HUES48 (cell line): ENCODE measurements around the gene MEF2C.

Experiments
- H3K27ac ChIP-seq: one replicate; pipeline ENCODE4 v1.7.0; 2013; ENCODE audit warnings: low read depth, low read length, inconsistent platforms
- H3K27me3 ChIP-seq: 2 replicates; pipeline ENCODE4 v1.6.1; 2013; ENCODE audit warnings: mild to moderate bottlenecking, low read length; ENCODE audit not compliant: control insufficient read depth, insufficient read depth
- H3K36me3 ChIP-seq: 2 replicates; pipeline ENCODE4 v1.6.1; 2013; ENCODE audit warnings: low read length; ENCODE audit not compliant: control insufficient read depth, insufficient read depth
- H3K4me1 ChIP-seq: 2 replicates; pipeline ENCODE4 v1.6.1; 2013; ENCODE audit warnings: mild to moderate bottlenecking, low read length; ENCODE audit not compliant: control insufficient read depth, insufficient read depth
- H3K4me3 ChIP-seq: 2 replicates; pipeline ENCODE4 v1.5.1; 2013; ENCODE audit warnings: mild to moderate bottlenecking, low read depth, low read length
- H3K9ac ChIP-seq: 2 replicates; pipeline ENCODE4 v1.6.1; 2013; ENCODE audit warnings: mild to moderate bottlenecking, low read depth, low read length, moderate library complexity
- H3K9me3 ChIP-seq: 2 replicates; pipeline ENCODE4 v1.6.1; 2013; ENCODE audit warnings: low read length; ENCODE audit not compliant: control insufficient read depth, insufficient read depth

Gene MEF2C

DNA sequence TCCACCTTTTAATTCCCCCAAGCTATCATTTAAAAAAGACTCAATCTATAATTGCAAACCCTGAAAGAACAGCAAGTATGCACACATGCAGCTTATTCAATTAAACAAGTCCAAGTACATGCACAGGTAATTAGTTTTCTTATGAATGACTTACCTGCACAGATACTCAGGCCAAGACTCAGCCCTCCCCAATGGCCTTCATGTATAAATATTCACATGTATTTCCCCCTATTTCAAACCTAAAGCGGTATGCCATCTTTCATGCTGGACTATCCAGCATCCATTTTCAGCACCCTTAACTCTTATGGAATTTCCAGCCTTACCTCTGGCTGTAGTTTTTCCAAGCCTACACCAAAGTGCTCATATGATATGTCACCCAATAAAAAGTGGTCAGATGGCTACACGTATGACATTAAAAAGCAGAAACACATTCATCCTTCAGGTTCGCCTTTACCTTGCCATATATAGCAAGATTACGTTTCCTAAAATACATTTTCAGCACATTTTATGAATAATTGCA, 205.5 kb downstream of the MEF2C start:
- peaks cover 99% of the 10 kb centered on the region for H3K27me3 ChIP-seq
- peaks cover 52% of the 10 kb centered on the region for H3K4me1 ChIP-seq
- no peaks in the 10 kb centered on the region for H3K9me3 ChIP-seq
- no peaks in the 10 kb centered on the region for H3K36me3 ChIP-seq
- H3K9ac ChIP-seq: no peak overlapping the region
- peak overlapping the region; percentile 48; the same call in 1 of the 2 replicates for H3K4me3 ChIP-seq
- no peak overlapping the region for H3K27ac ChIP-seq

DNA sequence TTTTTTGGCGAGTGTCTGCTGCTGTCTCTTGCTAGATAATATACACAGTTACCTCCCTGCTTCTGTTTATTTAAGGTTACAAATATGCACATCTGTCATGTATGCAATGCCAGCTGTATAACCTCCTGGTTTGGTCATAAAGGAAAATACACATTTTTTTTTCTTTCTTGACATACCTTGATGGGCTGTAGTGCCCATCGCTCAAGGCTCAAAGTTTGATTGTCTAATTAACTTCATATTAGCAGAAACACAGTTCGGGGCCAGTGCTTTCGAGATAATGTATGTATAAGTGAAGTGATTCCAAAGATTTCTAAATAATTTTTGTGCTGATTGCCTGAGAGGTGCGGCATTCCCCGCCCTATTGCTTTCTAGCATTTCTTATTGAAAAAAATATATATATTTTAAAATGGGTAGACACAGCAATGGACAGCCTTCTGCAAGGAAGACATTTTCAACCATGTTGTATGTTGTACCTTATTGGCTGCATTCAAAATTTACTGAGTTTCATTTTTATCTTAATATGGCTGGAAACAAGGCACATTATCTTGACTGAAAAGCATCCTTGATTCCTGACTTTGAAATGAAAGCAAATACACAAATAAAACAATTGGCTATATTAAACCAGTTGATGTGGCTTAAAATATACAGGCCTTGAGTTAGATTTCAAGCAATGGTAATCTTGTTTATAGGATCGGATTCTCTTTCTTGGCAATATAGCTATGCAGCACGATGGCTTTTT, 206.2 kb downstream of the MEF2C start:
- Histone ChIP-seq H3K27ac (no peak overlapping the region), H3K36me3 (no peaks in the 10 kb centered on the region), H3K4me1 (peaks cover 55% of the 10 kb centered on the region), H3K9me3 (no peaks in the 10 kb centered on the region), H3K4me3 (peak overlapping the region; percentile 65), H3K27me3 (peaks cover 99% of the 10 kb centered on the region), H3K9ac (no peak overlapping the region)

DNA sequence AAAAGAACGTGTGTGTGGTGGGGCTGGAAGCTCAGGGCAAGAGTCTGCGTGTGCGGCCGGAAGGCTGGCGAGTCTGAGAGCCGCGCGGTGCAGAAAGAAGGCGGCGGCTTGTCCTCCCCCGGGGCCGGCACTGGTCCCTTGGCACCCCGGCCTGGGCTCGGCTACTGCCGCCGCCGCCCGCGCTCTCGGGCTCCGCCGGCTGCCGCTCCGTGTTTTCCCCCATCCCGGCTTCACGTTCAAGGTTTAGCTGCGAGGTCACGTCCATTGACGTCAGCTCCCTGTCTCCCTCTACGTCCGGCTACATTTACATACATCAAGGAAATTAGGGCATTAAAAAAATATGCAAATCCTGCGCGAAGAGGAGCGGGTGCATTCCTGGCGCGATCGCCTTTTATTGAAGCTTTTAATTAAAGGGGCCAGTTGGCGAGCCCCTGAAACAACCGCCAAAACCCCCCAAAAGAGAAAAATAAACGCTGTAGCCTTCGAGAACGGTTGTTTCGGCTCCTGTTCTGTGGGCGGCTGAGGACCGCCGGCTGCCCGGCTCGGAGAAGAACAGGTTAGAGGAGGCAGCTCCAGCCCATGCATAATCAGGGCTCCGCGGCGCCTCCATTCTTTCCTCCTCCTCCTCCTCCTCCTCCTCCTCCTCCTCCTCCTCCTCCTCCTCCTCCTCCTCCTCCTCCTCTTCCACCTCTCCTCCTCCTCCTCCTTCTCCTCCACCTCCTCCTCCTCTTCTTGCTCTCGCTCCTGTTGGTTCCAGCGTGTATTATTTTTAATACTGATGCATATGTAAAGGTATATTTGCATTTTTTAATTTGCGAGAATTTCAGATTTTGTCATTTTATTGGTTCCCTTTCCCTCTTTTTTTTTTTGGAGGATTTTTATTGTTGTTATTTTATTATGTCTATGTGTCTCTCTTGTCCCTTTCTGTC, 207.0 kb downstream of the MEF2C start:
- H3K4me1 ChIP-seq: peaks cover 61% of the 10 kb centered on the region
- no peak overlapping the region for H3K9ac ChIP-seq
- peak overlapping the region; percentile 34 for H3K27ac ChIP-seq
- no peaks in the 10 kb centered on the region for H3K36me3 ChIP-seq
- peaks cover 99% of the 10 kb centered on the region for H3K27me3 ChIP-seq
- H3K4me3 ChIP-seq: peak overlapping the region; percentile 65
- H3K9me3 ChIP-seq: no peaks in the 10 kb centered on the region

- H3K9ac ChIP-seq: no peak overlapping the region
- no peaks in the 10 kb centered on the region for H3K9me3 ChIP-seq
- peaks cover 98% of the 10 kb centered on the region for H3K27me3 ChIP-seq
- peak overlapping the region; percentile 17 for H3K27ac ChIP-seq
- H3K36me3 ChIP-seq: no peaks in the 10 kb centered on the region
- H3K4me1 ChIP-seq: peaks cover 63% of the 10 kb centered on the region
- peak overlapping the region; percentile 65 for H3K4me3 ChIP-seq
Observed at GRCh38 chr5:88675168-88675707, 207.7 kb downstream of the MEF2C start.

DNA sequence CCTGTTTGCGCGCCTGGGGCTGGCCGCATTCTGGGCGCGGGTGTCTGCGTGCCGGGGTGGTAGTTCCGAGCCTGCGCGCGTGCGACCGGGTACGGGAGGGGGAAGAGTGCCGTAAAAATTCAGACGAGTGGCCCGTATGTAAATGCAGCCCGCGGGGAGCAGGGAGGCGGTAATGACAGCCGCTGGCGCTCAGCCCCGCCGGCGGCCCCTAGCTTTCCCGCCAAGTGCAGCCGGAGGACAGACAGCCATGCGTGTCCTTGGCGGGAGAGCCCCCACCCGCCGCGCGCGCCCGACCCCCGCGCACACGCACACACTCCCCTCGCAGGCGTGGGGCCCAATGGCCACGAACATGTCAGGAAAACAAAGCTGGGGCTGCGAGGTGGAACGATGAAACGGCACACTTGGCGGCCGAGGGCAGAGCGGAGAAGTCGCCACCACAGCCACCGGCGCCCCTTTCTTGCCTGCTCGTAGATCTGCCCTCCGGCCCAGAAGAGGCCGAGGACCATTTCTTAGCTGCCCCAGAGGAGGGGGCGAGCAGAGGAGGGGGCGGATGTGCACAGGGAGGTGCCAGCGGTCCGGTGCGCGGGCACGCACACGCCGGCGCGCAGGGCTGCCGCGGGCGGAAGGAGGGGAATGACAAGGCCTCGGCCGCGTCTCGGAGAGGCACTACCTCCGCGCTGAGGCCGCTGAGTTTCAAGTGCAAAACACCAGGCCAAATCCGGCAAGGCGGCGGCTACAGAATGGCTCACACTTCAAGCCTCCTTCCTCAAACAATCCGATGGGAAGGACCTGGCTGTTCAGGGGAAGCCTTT, 208.4 kb downstream of the MEF2C start:
- Histone ChIP-seq H3K27ac (peak overlapping the region; percentile 17), H3K4me3 (peak overlapping the region; percentile 65), H3K4me1 (peaks cover 62% of the 10 kb centered on the region), H3K9ac (no peak overlapping the region; the same call in 1 of the 2 replicates), H3K36me3 (no peaks in the 10 kb centered on the region), H3K27me3 (peaks cover 98% of the 10 kb centered on the region), H3K9me3 (no peaks in the 10 kb centered on the region)

- Histone ChIP-seq H3K4me1 (peaks cover 63% of the 10 kb centered on the region), H3K36me3 (no peaks in the 10 kb centered on the region), H3K9ac (no peak overlapping the region), H3K4me3 (peak overlapping the region; percentile 65), H3K9me3 (no peaks in the 10 kb centered on the region), H3K27ac (no peak overlapping the region), H3K27me3 (peaks cover 98% of the 10 kb centered on the region)
Observed at GRCh38 chr5:88673253-88674105, 209.5 kb downstream of the MEF2C start.

- no peak overlapping the region for H3K9ac ChIP-seq
- H3K4me3 ChIP-seq: peak overlapping the region; percentile 41
- no peaks in the 10 kb centered on the region for H3K9me3 ChIP-seq
- H3K27me3 ChIP-seq: peaks cover 98% of the 10 kb centered on the region
- no peak overlapping the region for H3K27ac ChIP-seq
- peaks cover 66% of the 10 kb centered on the region for H3K4me1 ChIP-seq
- no peaks in the 10 kb centered on the region for H3K36me3 ChIP-seq
Observed at GRCh38 chr5:88672644-88673252, 210.2 kb downstream of the MEF2C start.

DNA sequence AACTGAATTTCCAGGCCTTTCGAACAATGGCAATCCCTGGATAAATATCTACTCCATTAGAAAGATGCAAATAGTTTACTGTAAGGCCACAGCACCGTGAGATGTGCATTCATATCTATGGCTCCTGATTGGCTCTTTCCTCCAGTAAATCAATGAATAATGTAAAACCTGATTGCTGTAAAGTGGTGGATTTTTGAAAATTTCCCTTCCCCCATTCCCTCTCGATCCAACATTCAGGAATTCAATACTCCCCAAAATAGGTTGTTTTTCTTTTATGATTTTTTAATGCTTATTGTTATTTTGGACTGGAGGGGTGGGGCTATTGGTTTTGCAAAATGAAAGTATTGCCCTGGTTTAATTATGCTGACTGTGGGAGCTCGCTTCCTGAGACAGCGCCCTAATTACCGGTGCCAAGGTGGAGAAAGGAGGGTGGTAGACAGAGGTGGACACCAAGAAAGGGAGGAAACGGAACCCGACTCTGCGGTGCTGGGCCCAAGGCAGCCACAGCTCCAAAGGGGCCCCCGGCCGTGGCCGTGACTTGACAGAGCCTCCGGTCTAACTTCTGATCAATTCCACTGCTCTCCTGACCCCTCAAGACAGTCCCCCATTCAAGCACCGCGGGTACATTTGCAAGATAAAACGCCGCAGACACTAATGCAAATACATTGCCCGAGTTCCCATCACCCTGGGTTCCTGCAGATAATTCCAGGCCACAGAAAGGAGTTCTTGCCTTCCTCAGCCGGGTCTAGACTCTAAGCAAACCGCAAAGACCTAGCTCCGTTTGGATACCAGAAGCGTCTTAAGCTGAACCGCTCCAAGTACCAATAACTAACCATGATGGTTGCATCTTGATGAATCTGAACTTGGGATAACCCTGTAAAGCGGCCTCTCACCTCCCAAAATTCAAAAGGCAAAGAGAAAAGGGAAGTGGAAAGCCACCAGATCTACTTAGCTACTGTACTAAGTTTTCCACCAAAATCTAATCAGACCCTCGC, 211.2 kb downstream of the MEF2C start:
- Histone ChIP-seq H3K27me3 (peaks cover 98% of the 10 kb centered on the region), H3K9me3 (no peaks in the 10 kb centered on the region), H3K36me3 (no peaks in the 10 kb centered on the region), H3K27ac (peak overlapping the region; percentile 3), H3K9ac (no peak overlapping the region), H3K4me1 (peaks cover 65% of the 10 kb centered on the region), H3K4me3 (peak overlapping the region; percentile 50)

- Histone ChIP-seq H3K9me3 (no peaks in the 10 kb centered on the region), H3K9ac (no peak overlapping the region), H3K4me3 (peak overlapping the region; percentile 50), H3K27ac (no peak overlapping the region), H3K27me3 (peaks cover 98% of the 10 kb centered on the region), H3K4me1 (peaks cover 69% of the 10 kb centered on the region), H3K36me3 (no peaks in the 10 kb centered on the region)
Observed at GRCh38 chr5:88671106-88671504, 211.9 kb downstream of the MEF2C start.
